Measurements from ENCODE around the gene USF3.

Gene USF3

DNA sequence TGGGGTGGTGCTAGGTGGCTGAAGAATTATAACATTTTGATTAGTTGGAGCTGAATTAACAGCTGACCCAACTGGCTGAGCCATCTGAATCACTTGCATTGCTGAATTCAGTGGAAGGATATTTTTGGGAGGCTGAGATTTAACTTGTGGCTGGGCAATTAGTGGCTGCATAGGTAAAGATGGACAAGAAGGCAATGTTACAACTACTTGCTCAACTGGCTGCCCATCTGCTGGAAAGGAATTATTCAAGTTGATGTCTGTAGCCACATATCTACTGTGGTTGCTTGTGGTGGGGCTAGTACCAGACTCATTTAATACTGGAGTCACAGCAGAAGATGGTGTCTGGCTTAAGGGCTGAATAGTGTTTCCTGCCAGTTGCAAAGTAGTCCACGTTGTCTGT is 36.4 kb downstream of the USF3 start:
- Histone ChIP-seq H3K36me3 (ENCODE audit: low read length) (peaks cover 3% of the 10 kb centered on the region; the same call in 1 of the 2 replicates), H3K27ac (ENCODE audit: low read depth, low read length) (no peak overlapping the region)

GRCh38 chr3:113659101-113659541 is 37.3 kb downstream of the USF3 start:
- no peaks in the 10 kb centered on the region for H3K9me2 ChIP-seq (replicated peaks; ENCODE audit: insufficient read depth, low read length)
- no peaks in the 10 kb centered on the region for H3F3A ChIP-seq (ENCODE audit: insufficient read depth)
- H2AFZ ChIP-seq (ENCODE audit: low read depth, low read length, severe bottlenecking): no peak overlapping the region
- no peak overlapping the region for H3K4me2 ChIP-seq (ENCODE audit: low read depth, low read length, poor library complexity, severe bottlenecking)
- H3K27ac ChIP-seq (ENCODE audit: low read depth, low read length): no peak overlapping the region
- no peaks in the 10 kb centered on the region for H3K27me3 ChIP-seq (ENCODE audit: low read length)
- H3K4me3 ChIP-seq (ENCODE audit: insufficient read depth, low read length, poor library complexity, severe bottlenecking): no peak overlapping the region
- no peak overlapping the region for H3K9ac ChIP-seq (ENCODE audit: low read length)
- peaks cover 3% of the 10 kb centered on the region; the same call in 1 of the 2 replicates for H3K36me3 ChIP-seq (ENCODE audit: low read length)
- H4K20me1 ChIP-seq (ENCODE audit: low read depth, low read length): no peaks in the 10 kb centered on the region
- H3K79me2 ChIP-seq (ENCODE audit: insufficient read depth, low read length): no peaks in the 10 kb centered on the region
- TF ChIP-seq, protein P1, sequence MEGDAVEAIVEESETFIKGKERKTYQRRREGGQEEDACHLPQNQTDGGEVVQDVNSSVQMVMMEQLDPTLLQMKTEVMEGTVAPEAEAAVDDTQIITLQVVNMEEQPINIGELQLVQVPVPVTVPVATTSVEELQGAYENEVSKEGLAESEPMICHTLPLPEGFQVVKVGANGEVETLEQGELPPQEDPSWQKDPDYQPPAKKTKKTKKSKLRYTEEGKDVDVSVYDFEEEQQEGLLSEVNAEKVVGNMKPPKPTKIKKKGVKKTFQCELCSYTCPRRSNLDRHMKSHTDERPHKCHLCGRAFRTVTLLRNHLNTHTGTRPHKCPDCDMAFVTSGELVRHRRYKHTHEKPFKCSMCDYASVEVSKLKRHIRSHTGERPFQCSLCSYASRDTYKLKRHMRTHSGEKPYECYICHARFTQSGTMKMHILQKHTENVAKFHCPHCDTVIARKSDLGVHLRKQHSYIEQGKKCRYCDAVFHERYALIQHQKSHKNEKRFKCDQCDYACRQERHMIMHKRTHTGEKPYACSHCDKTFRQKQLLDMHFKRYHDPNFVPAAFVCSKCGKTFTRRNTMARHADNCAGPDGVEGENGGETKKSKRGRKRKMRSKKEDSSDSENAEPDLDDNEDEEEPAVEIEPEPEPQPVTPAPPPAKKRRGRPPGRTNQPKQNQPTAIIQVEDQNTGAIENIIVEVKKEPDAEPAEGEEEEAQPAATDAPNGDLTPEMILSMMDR (IDR thresholded peaks at IDR 0.05; ENCODE audit: insufficient read depth, low read length, poor library complexity, severe bottlenecking): no peak
- TF ChIP-seq EZH2phosphoT487 (conservative IDR thresholded peaks at IDR 0.05; ENCODE audit: low read length): no peak
- no peaks in the 10 kb centered on the region for H3K9me3 ChIP-seq (ENCODE audit: insufficient read depth, low read length)

More for the DNA sequence above, 36.4 kb downstream of the USF3 start:
- no peaks in the 10 kb centered on the region for H3K9me3 ChIP-seq (ENCODE audit: insufficient read depth, low read length)
- TF ChIP-seq, protein P1 (IDR thresholded peaks at IDR 0.05; ENCODE audit: insufficient read depth, low read length, poor library complexity, severe bottlenecking): no peak
- no peak for TF ChIP-seq EZH2phosphoT487 (conservative IDR thresholded peaks at IDR 0.05; ENCODE audit: low read length)
- no peaks in the 10 kb centered on the region for H3K79me2 ChIP-seq (ENCODE audit: insufficient read depth, low read length)
- H3K4me3 ChIP-seq (ENCODE audit: insufficient read depth, low read length, poor library complexity, severe bottlenecking): no peak overlapping the region
- H3K27me3 ChIP-seq (ENCODE audit: low read length): no peaks in the 10 kb centered on the region
- no peaks in the 10 kb centered on the region for H3F3A ChIP-seq (ENCODE audit: insufficient read depth)
- H2AFZ ChIP-seq (ENCODE audit: low read depth, low read length, severe bottlenecking): no peak overlapping the region
- H3K9ac ChIP-seq (ENCODE audit: low read length): no peak overlapping the region
- no peaks in the 10 kb centered on the region for H3K9me2 ChIP-seq (replicated peaks; ENCODE audit: insufficient read depth, low read length)
- no peaks in the 10 kb centered on the region for H4K20me1 ChIP-seq (ENCODE audit: low read depth, low read length)
- H3K4me2 ChIP-seq (ENCODE audit: low read depth, low read length, poor library complexity, severe bottlenecking): no peak overlapping the region

DNA sequence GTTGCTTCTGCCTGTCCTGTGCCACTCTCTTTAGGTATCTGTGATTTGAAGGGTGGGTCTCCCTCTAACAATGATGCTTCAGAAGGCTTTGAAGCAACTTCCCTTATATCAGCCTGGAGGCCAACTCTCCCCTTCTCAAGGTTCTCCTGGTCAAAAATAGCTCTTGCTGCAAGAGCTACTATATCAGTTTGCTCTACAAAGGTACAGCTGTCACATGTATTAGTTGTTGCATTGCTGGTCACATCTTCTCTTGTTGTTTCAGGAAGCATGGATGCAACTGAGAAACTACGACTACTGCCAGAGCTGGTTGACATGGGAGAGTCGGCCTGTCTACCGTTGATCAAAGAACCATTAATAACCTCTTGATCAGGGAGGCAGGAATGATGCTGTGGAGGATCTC is 38.3 kb downstream of the USF3 start:
- no peaks in the 10 kb centered on the region for H3F3A ChIP-seq (ENCODE audit: insufficient read depth)
- H2AFZ ChIP-seq (ENCODE audit: low read depth, low read length, severe bottlenecking): no peak overlapping the region
- peaks cover 3% of the 10 kb centered on the region; the same call in 1 of the 2 replicates for H3K36me3 ChIP-seq (ENCODE audit: low read length)
- no peak overlapping the region for H3K27ac ChIP-seq (ENCODE audit: low read depth, low read length)
- H3K9me3 ChIP-seq (ENCODE audit: insufficient read depth, low read length): no peaks in the 10 kb centered on the region
- TF ChIP-seq, protein P1 (IDR thresholded peaks at IDR 0.05; ENCODE audit: insufficient read depth, low read length, poor library complexity, severe bottlenecking): no peak
- no peak for TF ChIP-seq EZH2phosphoT487 (conservative IDR thresholded peaks at IDR 0.05; ENCODE audit: low read length)
- no peak overlapping the region for H3K4me2 ChIP-seq (ENCODE audit: low read depth, low read length, poor library complexity, severe bottlenecking)
- no peaks in the 10 kb centered on the region for H3K27me3 ChIP-seq (ENCODE audit: low read length)
- no peaks in the 10 kb centered on the region for H3K79me2 ChIP-seq (ENCODE audit: insufficient read depth, low read length)
- H3K9me2 ChIP-seq (replicated peaks; ENCODE audit: insufficient read depth, low read length): no peaks in the 10 kb centered on the region
- H4K20me1 ChIP-seq (ENCODE audit: low read depth, low read length): no peaks in the 10 kb centered on the region
- no peak overlapping the region for H3K4me3 ChIP-seq (ENCODE audit: insufficient read depth, low read length, poor library complexity, severe bottlenecking)
- no peak overlapping the region for H3K9ac ChIP-seq (ENCODE audit: low read length)

Measured in SU-DHL-6 (cell line).